HG03045 (cell line): ENCODE data around the gene CCR7.

Source experiments
- ATAC-seq: cut with Tn5 transposase; IDR thresholded peaks from one replicate; pipeline ENCODE4 v1.9.1; 2021; ENCODE audit warnings: mild to moderate bottlenecking, moderate library complexity; ENCODE audit not compliant: unreplicated experiment

Gene CCR7

DNA sequence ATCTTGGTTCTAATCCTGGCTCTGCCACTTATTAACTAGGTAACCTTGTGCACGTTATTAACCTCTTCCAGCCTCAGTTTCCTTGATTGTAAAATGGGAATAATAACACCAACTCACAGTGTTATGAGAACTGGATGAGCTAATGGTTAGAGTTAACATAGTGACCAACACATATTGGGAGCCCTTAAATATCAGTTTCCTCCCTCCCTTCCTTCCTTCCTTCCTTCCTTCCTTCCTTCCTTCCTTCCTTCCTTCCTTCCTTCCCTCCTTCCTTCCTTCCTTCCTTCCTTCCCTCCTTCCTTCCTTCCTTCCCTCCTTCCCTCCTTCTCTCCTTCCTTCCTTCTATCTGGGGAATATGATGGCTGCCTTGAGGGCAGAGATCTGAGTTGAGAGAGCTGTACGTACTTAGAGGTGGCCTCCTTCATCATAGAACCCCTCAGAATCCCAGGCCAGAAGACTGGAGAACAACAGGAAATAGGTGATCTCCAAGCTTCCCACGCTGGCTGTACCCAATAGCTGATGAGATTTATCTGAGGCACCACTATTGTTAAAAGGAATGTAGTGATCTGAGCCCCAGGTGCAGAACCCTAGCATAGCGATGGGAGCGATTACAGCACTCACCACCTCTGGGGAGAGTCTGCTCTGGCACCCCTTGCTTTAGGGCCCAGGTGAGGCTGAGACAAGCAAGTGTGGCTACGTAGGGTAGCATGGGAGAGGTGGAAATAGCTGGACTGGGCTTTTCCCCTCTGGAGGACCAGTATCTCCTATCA, 26.2 kb downstream of the CCR7 start:
- ATAC-seq = no peak

DNA sequence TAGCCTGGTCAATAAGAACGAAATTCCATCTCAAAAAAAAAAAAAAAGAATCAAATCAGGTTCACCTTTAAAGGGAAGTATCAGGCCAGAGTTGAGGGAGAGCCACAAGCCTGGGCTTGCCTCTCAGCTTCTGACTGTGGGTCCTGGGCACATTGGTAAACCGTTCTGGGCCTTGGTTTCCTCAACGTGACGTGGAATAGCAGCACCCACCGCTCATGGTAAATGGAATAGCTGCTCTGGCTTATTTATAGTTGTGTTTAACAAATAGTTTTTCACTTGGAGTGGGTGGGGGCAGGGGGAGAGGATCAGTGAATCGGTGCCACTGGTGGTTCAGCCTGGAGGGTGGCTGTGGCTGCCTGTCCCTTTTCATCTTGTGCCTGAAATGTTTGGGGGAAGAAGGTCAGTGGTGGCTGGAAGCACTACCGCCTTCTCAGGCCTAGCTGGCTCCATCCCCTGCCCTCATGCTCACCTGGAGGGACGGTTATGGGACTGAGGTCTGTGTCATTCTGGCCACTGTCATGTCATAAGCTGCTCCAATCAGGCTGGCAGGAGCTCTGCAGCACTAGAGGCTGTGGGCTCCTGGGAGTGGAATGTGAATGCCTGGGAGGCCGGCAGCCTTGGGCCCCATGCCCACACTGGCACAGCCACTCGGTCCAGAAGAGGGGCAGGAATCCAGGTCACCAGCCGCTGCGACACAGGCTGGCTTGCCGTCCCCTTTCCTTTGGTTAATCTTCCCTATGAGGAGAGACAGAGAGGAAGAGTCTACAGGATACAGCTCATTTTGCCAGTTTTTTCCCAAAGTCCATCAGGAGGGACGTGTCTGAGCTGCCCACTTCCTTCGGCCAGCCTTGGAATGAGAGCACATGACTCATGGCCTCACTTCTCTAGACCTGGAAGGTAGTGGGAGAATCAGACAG, 27.0 kb downstream of the CCR7 start:
- ATAC-seq = no peak

DNA sequence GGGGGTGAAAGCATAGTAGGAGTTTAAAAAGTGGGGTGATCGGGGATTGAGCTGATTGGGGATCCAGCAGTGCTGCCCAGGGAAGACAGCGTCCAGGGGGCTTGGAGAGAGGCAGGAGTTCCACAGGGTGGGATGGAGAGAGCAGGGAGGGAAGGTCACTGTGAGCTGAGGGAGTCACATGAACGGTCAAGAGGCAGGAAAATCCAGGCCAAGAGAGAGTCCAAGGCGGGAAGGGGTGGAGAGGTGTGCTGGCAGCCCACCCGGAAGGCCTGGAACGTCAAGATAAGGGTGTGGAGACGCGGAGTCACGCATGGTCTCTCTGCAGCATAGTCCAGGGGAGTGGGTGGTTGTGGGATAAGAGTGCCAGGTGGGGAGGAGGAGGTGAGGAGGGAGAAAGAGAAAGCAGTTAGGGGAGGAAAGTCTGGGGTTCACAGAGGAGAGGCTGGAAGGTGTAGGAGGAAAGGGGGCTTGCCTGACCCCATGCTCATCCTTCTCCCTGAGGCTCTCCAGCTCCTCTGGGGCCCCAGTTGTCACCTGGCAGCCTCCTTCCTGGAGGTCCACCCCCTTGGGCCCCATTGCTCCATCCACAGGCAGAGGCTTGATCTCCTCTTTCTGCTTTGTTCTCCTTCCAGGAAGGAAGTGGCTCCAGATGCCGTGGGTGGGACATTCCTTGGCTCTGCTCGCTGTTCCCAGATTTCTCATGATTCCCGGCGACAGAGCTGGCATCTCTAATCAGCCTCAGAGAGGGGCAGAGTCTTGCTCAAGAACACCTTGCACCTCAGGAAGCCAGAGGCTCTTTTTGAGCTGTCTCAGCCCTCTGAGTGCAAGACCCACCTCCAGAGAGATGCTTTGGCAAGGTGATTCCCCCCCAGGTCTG, 28.7 kb downstream of the CCR7 start:
- ATAC-seq = no peak

DNA sequence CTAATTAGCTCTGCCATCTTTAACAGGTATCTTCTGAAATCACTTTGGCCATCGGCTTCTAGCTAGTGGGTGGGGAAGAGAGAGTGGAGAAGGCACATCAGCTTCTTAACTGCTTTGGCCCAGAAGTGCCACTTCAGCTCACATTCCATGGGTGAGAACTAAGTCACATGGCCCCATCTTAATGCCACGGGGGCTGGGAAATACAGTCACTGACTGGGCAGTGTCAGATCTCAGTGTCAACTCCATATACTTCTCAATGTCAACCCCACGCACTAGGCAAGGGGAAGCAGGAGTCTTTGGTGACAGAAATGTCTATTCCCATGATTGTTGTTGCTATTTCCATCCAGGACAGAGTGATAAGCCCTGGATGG, 29.4 kb downstream of the CCR7 start:
- no peak for ATAC-seq

DNA sequence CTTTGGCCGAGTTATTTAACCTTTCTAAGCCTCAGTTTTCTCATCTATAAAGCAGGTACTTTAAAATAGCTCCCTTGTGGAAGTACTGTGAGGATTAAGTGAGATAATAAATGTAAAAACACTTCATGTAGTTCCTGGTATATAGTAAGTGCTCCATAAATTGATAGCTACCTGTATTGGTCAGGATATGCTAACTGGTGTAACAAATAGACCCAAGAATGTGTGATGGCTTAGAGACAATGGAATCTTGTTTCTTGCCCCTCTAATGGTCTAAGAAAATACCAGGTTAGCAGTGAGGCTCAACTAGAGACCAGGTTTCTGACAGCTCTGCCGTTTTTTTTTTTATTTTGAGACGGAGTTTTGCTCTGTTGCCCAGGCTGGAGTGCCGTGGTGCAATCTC, 29.8 kb downstream of the CCR7 start:
- ATAC-seq = no peak

DNA sequence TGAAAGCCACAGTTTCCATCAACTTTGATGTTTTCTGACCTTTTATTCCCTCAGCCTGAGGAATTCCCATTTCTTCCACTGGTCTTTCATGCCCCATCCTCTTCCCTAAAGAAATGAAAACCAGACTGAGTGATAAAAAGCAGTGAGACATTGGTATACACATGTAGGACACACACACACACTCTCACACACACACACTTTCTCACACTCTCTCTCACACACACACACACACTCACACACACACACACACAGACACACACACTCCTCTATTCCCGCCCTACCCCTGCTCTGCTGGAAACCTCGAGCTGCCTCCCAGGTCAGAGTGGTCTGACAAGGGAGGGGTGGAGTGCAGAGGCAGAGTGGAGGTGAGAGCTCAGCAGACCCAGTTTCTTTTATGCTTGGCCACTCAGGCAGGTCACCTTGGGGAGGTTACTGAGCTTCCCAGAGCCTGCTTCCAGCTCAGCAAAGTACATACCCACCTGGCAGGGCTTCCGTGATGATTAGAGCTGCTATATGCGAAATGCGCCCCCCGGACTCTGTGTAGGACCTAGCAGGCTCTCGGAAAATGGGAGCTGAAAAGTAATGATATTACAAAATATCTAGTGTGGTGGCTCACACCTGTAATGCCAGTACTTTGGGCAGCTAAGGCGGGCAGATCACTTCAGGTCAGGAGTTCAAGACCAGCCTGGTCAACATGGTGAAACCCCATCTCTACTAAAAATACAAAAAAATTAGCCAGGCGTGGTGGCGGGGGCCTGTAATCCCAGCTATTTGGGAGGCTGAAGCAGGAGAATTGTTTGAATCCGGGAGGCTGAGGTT, 30.7 kb downstream of the CCR7 start:
- ATAC-seq = no peak

DNA sequence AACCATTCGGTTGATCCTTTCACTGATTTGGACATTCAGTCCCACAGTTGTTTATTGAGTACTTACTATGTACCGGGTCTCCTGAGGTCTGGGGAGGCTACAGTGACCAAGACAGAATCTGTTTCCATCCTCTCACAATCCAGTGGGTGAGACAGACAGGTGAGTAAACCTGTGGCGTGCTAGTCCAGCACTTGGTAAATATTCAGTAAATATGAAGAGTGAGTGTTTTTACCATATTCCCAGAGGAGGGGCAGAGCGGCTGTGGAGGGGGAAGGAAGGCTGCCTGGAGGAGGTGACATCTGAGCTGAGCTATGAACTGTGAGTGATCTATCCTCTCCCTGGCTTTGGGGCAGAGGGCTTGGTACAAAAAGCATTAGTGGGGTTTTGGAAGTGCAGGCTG, 31.4 kb downstream of the CCR7 start:
- no peak for ATAC-seq

DNA sequence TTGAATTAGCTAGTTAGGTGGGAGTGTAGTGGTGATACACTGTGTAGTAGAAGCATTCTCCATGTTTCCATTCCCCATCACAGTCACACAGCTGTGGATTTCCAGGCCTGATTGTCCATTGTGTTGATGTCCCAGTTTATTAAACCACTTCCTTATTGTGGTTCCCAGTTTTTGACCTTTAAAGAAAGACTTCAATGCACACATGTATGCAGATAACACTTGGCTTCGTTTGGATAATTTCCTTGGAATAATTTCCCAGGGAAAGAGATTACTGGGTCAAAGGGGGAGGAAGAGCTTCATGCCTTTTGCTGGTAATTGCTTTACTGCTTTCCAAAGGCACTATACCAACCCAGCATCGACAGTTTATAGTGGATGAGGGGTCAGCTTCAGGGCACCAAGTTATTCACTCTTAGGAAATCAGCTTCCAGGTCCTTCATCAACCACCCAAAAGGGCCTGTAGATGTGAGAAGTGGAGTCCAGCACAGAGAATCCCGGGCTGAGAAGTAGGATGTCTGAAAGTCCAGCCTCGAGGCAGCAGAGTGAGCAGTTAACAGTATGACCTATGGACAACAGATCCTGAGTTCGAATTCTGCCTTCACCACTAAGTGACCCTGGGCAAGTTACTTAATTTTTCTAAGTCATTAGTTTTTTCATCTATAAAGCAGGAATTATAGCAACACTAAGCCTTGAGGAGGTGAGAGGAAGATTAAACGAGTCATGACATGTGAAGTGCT, 32.6 kb downstream of the CCR7 start:
- no peak for ATAC-seq

DNA sequence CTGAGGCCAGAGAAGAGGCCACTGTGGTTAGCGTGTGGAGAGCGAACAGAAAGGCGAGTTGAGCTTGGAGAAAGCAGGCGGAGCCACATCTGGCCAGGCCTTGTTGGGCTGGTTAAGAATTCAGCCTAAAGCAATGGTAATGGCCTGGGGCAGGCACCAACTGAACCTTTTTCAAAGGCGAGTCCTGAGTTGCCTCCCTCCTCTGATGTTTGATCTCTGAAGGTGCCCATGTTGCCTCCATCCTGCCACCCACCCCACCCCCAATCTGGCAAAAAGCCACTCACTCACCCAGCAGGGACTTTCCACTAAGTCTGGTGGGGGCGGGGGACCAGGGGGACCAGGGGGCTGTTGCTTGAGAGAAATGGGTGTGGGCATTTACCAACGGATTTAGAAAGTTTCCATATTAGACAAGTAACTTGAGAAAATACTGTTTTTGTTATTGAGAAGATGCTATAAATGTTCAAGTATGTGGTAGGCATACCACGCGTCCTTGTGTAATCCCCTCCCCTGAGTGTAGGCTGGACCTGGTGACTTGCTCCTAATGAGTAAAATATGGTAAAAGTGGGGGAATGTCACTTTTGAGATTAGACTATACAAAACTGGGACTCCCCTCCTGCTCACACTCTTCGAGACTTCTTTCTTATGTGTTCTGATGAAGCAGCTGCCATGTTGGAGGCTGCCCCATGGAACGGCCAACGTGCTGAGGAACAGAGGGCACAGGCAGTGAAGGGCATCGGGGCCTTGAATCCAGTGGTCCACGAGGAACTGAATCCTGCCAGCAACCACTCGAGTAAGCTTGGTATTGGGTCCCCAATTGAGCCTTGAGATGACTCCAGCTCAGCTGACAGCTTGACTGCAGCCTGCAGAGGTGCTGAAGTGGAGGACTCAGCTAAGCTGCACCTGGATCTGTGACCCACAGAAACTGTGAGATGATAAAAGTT, 34.0 kb downstream of the CCR7 start:
- peak; percentile 43 for ATAC-seq

DNA sequence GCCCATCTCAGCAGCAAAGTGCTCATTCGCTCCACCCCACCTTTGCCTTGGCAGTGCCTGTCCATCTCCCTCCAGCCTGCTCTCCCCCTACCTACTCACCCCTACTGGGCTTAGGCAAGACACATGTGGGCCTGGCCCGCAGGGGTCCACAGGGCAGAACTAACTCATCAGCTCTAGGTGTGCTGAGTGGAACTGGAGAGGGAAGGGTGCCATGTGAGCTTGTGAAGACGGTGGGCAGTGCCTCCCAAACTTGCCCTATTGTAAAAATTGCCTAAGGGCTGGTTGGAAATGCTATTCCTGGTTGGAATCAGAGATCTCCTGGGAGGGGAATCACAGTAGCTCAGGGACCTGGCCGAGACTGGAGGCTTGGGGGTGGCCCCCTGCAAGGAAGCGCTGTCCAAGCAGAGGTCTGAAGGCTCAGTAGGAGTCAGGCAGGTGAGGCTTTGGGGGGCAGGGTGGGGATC, 34.7 kb downstream of the CCR7 start:
- ATAC-seq = no peak

DNA sequence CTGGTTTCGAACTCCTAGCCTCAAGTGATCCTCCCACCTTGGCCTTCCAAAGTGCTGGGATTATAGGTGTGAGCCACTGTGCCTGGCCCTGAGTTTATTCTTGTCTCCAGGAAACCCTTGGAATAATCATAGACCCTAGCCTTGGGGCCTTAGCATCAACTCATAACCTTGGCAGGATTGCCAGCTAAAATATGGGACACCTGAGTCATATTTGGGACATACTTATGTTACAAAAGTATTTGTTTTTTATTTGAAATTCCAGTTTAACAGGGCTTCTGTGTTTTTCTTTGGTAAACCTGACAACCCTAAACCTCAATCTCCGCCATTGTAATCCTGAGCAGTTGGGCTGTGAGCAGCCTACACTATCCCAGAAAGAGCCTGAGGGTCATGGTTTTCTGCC, 35.3 kb downstream of the CCR7 start:
- no peak for ATAC-seq

DNA sequence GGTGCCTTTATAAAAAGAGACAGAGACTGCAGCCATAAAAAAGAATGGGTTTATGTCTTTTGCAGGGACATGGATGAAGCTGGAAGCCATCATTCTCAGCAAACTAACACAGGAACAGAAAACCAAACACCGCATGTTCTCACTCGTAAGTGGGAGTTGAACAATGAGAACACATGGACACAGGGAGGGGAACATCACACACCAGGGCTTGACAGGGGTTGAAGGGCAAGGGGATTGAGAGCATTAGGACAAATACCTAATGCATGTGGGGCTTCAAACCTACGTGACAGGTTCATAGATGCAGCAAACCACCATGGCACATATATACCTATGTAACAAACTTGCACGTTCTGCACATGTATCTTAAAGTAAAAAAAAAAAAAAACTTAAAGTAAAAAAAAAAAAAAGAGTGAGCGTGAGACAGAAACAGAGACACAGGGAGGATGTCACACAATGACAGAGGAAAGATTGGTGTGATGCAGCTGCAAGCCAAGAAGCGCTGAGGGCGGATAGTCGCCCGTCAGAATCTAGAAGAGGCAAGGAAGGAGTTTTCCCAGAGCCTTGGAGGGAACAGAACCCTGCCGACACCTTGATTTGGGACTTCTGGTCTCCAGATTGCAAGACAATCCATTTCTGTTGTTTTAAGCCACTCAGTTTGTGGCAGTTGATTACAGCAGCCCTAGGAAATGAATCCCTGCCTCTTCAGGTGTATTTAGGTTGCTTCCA, 36.4 kb downstream of the CCR7 start:
- no peak for ATAC-seq

DNA sequence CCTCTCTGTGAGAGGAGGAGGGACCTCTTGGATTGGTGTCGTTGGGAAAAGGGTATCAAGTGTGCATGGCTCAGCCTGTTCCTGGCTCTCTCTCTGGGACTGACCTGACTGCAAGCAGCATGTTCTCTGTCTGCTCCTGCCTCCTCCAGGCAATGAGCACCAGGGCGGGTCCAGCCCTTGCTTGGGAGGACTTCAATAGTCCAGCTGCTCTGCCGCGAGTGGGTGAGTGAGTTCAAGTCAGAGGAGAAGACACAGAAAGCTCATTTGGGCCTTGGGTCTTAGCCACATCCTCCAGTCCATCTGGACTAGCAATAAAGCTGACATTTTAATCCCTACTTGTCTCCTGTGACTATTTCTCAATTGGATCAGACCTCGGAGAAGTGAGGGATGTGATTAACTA, 38.6 kb downstream of the CCR7 start:
- no peak for ATAC-seq

DNA sequence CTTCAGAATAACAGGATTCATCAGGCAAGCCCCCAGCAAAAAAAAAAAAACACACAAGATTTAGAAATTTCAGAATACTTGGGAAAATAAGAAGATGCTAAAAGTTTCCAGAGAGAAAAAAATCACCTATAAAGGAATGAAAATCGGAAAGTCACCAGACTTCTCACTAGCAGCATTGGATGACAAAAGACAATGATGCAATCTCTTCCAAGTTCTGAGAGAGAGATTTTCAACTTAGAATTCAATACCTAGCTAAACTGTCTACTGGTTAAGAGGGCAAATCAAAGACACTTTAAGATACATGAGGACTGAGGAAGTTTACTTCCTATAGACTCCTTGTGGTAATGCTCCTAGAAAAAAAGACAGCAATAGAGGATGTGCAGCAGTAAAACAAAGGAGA, 40.0 kb downstream of the CCR7 start:
- ATAC-seq = no peak

DNA sequence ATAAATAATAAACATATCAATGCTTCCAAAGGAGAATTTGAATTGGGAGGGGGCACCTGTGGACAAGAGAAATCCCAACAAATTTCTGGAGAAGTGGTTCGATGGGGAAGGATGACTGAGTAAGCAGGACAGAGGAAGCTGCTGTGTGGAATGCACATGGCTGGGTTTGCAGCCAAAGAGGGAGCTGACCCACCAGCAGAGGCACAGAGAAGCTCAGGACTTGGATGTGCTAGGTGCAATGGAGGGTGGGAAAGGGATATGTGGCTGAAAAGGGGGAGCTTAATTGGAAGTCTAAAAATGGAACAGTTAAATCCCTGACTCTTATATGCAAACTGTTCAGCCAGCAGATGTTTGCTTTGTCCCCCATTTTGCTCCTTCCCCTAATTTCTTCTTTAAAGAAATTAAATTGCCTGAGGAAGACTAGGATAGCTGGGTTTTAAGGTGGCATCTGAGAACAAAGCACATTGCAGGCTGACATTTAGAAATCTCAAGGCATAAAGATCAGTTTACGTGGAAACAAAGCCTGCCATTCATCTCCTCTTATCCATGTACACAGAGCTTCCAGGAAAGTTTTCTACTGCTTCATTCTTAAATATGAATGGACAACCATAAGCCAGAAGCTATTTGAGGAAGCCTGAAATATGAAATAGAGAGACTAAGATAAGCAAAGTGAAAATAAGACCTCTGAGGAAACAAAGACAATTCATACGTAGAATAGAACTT, 40.9 kb downstream of the CCR7 start:
- no peak for ATAC-seq

DNA sequence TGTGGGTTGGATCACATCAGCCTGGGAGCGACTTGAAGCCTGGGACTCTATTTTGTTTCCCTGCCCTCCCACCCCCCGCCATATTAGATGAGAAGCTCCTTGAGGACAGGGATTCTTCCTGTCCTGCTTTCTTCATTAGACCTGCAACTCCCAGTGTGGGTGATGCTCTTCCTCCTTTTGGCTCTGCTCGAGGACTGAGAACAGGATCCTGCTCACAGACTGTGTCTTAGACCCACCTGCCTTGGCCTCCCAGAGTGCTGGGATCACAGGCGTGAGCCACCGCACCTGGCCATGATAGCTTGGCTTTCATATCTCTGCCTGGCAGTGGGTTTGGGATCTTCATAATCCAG, 42.3 kb downstream of the CCR7 start:
- no peak for ATAC-seq

DNA sequence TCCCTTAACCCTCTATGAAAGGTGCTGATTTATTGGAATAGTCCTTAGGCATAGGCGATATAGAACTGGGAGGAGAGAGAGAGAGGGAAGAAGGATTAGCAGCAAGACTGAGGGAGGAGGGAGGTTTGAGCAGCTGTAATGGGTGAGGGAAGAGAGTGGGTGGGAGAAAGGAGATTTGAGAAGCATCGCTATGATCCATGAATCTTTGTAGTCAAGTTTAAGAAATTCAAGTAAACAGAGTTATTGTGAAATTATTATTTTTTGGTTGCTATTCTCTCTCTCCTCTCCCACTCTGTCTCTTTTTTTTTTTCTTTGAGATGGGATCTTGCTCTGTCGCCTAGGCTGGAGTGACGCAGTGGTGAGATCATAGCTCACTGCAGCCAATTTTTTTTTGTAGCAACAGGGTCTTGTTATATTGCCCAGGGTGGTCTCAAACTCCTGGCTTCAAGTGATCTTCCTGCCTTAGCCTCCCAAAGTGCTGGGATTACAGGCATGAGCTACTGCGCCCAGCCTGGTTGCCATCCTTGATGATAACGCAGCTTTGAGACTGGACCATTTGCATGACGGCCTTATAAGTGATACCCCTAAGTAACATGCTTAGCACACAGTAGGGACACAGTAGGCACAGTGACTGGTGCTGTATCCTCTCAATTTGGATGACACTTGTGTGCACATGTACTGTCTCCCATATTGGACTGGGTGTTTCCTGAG, 42.9 kb downstream of the CCR7 start:
- no peak for ATAC-seq
